K562 (cell line): ENCODE data around the gene KAT14. TPM values are rescaled to one million over a fixed set of nuclear protein-coding genes. Genes with fewer than 3 reads are reported as not detected.

Experiments
- ATAC-seq: fragments of 200-7000 bp; cut with Tn5 transposase; 3 replicates; pipeline ENCODE4 v1.9.1; 2020; ENCODE audit warnings: moderate library complexity
- BruUV-seq: library from RNA; stranded (reverse); fragments of 400-500 nt; replicated peaks from 2 replicates; lab custom pipeline; 2021; lab: Mats Ljungman, UMichigan
- CTCF ChIA-PET: fragments of 300-600 bp; formaldehyde crosslinking; extraction: SDS; loops from one replicate; lab custom pipeline; 2021; ENCODE audit warnings: low intra/inter-chr PET ratio; lab: Yijun Ruan, JAX
- POLR2A ChIA-PET: fragments of 300-600, 350-650 bp; sonication (Branson Sonifier 250); formaldehyde crosslinking; extraction: SDS; loops from one replicate; lab custom pipeline; 2021; ENCODE audit warnings: antibody characterized with exemption, inconsistent platforms; lab: Yijun Ruan, JAX
- DNase-seq, 4 experiments: peaks; one replicate each; pipeline versions ENCODE4 v3.0.0 to v3.0.0-alpha.2; 2011 to 2018; ENCODE audit warnings: low spot score in 3 of 4, mixed read lengths in 3 of 4; ENCODE audit errors: extremely low read depth in 1 of 4
- FAIRE-seq: peaks from 2 replicates; lab custom pipeline; 2011; peaks lifted over from hg19 to GRCh38; lab: Jason Lieb, UNC
- H2AFZ ChIP-seq: 2 replicates; pipeline ENCODE4 v1.6.0; 2011; ENCODE audit warnings: low read depth, low read length, control low read depth, inconsistent platforms
- H3K27ac ChIP-seq: fragments of 200-600 bp; 3 replicates; pipeline ENCODE4 v1.8.0; 2011; ENCODE audit warnings: low read depth, mild to moderate bottlenecking, control low read depth, inconsistent platforms, low read length, moderate library complexity, mixed read lengths; ENCODE audit errors: extremely low read depth
- H3K27me3 ChIP-seq, 2 experiments: fragments of 300-600 bp in 1 of 2; 2 replicates in 1 of 2; 3 replicates in 1 of 2; pipeline versions ENCODE4 v1.6.0 to v1.8.0; 2011; ENCODE audit warnings: inconsistent platforms in 2 of 2, low read length in 2 of 2, mild to moderate bottlenecking in 1 of 2, mixed read lengths in 1 of 2, moderate library complexity in 1 of 2; ENCODE audit not compliant: control insufficient read depth in 2 of 2, insufficient read depth in 2 of 2
- H3K36me3 ChIP-seq: fragments of 300-600 bp; 3 replicates; pipeline ENCODE4 v1.8.0; 2011; ENCODE audit warnings: mild to moderate bottlenecking, low read length, inconsistent platforms; ENCODE audit not compliant: control insufficient read depth, insufficient read depth
- H3K4me1 ChIP-seq, 2 experiments: fragments of 200-600 bp in 1 of 2; replicated peaks in 1 of 2; 2 replicates in 1 of 2; 3 replicates in 1 of 2; pipeline versions ENCODE4 v1.5.1 to v1.8.0; 2011; ENCODE audit warnings: inconsistent platforms in 2 of 2, low read length in 2 of 2, mild to moderate bottlenecking in 1 of 2, mixed read lengths in 1 of 2, moderate library complexity in 1 of 2; ENCODE audit not compliant: control insufficient read depth in 2 of 2, insufficient read depth in 2 of 2
- H3K4me2 ChIP-seq: 2 replicates; pipeline ENCODE4 v1.6.1; 2011; ENCODE audit warnings: low read length, control low read depth, inconsistent platforms, mixed read lengths; ENCODE audit not compliant: insufficient read depth
- H3K4me3 ChIP-seq: fragments of 200-600 bp; sonication (generic), shearing (Covaris generic); 2 replicates; pipeline ENCODE4 v1.5.1; 2016; ENCODE audit warnings: control low read depth, inconsistent platforms
- H3K79me2 ChIP-seq: fragments of 200-600 bp; 3 replicates; pipeline ENCODE4 v1.8.0; 2011; ENCODE audit warnings: low read length, inconsistent platforms; ENCODE audit not compliant: control insufficient read depth, insufficient read depth
- H3K9ac ChIP-seq, 2 experiments: 2 replicates each; pipeline versions ENCODE4 v1.6.0 to v1.6.1; 2011; ENCODE audit warnings: low read depth in 2 of 2, low read length in 2 of 2, control low read depth in 1 of 2, inconsistent platforms in 1 of 2, mild to moderate bottlenecking in 1 of 2, mixed read lengths in 1 of 2; ENCODE audit not compliant: insufficient read depth in 1 of 2
- H3K9me1 ChIP-seq: one replicate; pipeline ENCODE4 v1.6.0; 2011; ENCODE audit warnings: inconsistent platforms, mild to moderate bottlenecking, low read length, moderate library complexity; ENCODE audit not compliant: control insufficient read depth, insufficient read depth
- H3K9me3 ChIP-seq: replicated peaks from 2 replicates; pipeline ENCODE4 v1.5.1; 2011; ENCODE audit warnings: low read depth, low read length, inconsistent platforms; ENCODE audit not compliant: control insufficient read depth, insufficient read depth
- H4K20me1 ChIP-seq: replicated peaks from 2 replicates; pipeline ENCODE4 v1.6.1; 2011; ENCODE audit warnings: low read length, inconsistent platforms, mixed read lengths; ENCODE audit not compliant: control insufficient read depth, insufficient read depth
- CREB3L1 ChIP-seq: fragments of 450-650 bp; IDR thresholded peaks from 2 replicates; pipeline ENCODE4 v1.6.1; 2014; ENCODE audit warnings: low read depth, mild to moderate bottlenecking, moderate library complexity, borderline replicate concordance
- CTCFL ChIP-seq: IDR thresholded peaks from 2 replicates; pipeline ENCODE4 v1.6.1; 2011; ENCODE audit warnings: borderline replicate concordance, low read depth, mild to moderate bottlenecking, moderate library complexity, low read length; ENCODE audit not compliant: insufficient read depth, poor library complexity, severe bottlenecking
- FOXM1 ChIP-seq, 2 experiments: fragments of 450-650 bp in 1 of 2; sonication (generic) in 1 of 2; formaldehyde crosslinking in 1 of 2; IDR thresholded peaks; 2 replicates each; pipeline versions ENCODE4 v1.6.1 to v1.9.0; 2017 to 2022; ENCODE audit warnings: low read depth in 2 of 2, mild to moderate bottlenecking in 2 of 2, missing genetic modification reagents in 1 of 2, moderate library complexity in 1 of 2
- IRF2 ChIP-seq: sonication (generic); formaldehyde crosslinking; IDR thresholded peaks from 2 replicates; pipeline ENCODE4 v1.8.1; 2022; ENCODE audit warnings: mild to moderate bottlenecking, missing genetic modification reagents
- MEF2D ChIP-seq: conservative IDR thresholded peaks from 2 replicates; pipeline ENCODE4 v1.6.1; 2016; ENCODE audit warnings: low read depth, missing genetic modification characterization, missing compliant biosample characterization
- POLR2AphosphoS2 ChIP-seq: IDR thresholded peaks from 2 replicates; pipeline ENCODE4 v1.6.1; 2012; ENCODE audit warnings: low read length, improper control_type of control experiment
- RREB1 ChIP-seq: fragments of 250-450 bp; sonication (Bioruptor Pico); IDR thresholded peaks from 2 replicates; pipeline ENCODE4 v1.4.0; 2020
- SAFB ChIP-seq: fragments of 200-400 bp; formaldehyde crosslinking; IDR thresholded peaks from 2 replicates; pipeline ENCODE4 v1.6.1; 2017; ENCODE audit warnings: low read depth, low read length, borderline replicate concordance
- SREBF1 ChIP-seq: fragments of 150-350 bp; IDR thresholded peaks from 2 replicates; pipeline ENCODE4 v1.6.1; 2014; ENCODE audit warnings: antibody characterized with exemption, low read depth, low read length, borderline replicate concordance
- ZBTB8A ChIP-seq: fragments of 450-650 bp; IDR thresholded peaks from 2 replicates; pipeline ENCODE4 v1.6.1; 2018; ENCODE audit warnings: mild to moderate bottlenecking, moderate library complexity; ENCODE audit not compliant: partially characterized antibody
- ZNF143 ChIP-seq: sonication (generic); formaldehyde crosslinking; IDR thresholded peaks from 2 replicates; pipeline ENCODE4 v1.9.0; 2022; ENCODE audit warnings: mild to moderate bottlenecking, missing genetic modification reagents
- ZNF445 ChIP-seq: fragments of 250-450 bp; sonication (Bioruptor Pico); IDR thresholded peaks from 2 replicates; pipeline ENCODE4 v1.4.0; 2020; ENCODE audit warnings: low read depth, mild to moderate bottlenecking, moderate library complexity
- WGBS: fragments of 100-300 bp; shearing (Covaris generic); methylation state at CpG from one replicate; pipeline ENCODE4 v1.1.6; 2016; ENCODE audit warnings: low coverage, mixed read lengths; ENCODE audit not compliant: insufficient coverage; ENCODE audit errors: missing lambda C conversion rate; 5-methylcytosine and 5-hydroxymethylcytosine counted together
- in situ Hi-C: fragments of 300-500 bp; cut with MboI; formaldehyde crosslinking; loops from 4 replicates; pipeline ENCODE4 v1.15.0; 2018; ENCODE audit warnings: inconsistent platforms, mixed read lengths
- intact Hi-C: fragments of 100-400 bp; cut with micrococcal nuclease; formaldehyde crosslinking; loops from 2 replicates; pipeline ENCODE4 v1.14.2; 2022
- polyA plus RNA-seq, 8 experiments: library from polyadenylated mRNA; depleted of rRNA in 4 of 8; stranded (reverse) in 5 of 8; unstranded in 3 of 8; fragments of >200 nt; fragmentation: Nextera tagmentation in 2 of 8; fragmentation: Illumina TruSeq in 1 of 8; extraction: Ambion mirVana in 2 of 8; extraction: Trizol in 1 of 8; gene quantifications; 2 replicates each; pipeline versions ENCODE4 v1.2.1 to v1.2.3, GENCODE V29; 2011 to 2014; ENCODE audit warnings: inconsistent platforms in 1 of 8, missing spikeins in 1 of 8
- total RNA-seq, 7 experiments: library from RNA; depleted of rRNA in 6 of 7; stranded (reverse); fragments of >200 nt in 6 of 7; fragmentation: Illumina TruSeq in 2 of 7; extraction: Trizol in 2 of 7; gene quantifications; 2 replicates each; pipeline versions ENCODE4 v1.2.1 to v1.2.3, GENCODE V29; 2011 to 2021; ENCODE audit warnings: low replicate concordance in 1 of 7

KAT14 gene
- total and polyA plus RNA-seq, 9 of the 15 experiments (the other 6 are each of a cell fraction or from before 2014, with no cell fraction given) = 1.7 to 7.2 (median 5.6) TPM

GRCh38 chr20:18093388-18093787 is 44.3 kb upstream of the KAT14 start:
- Histone ChIP-seq H3K4me1 (no peaks in the 10 kb centered on the region; a peak in 2 of 5 replicates), H3K9me3 (no peaks in the 10 kb centered on the region), H3K9me1 (no peaks in the 10 kb centered on the region), H3K27me3 (peaks cover 7 to 38% of the 10 kb centered on the region in 2 experiments; a peak in 4 of 5 replicates), H3K4me3 (no peak overlapping the region), H2AFZ (no peak overlapping the region), H3K36me3 (no peaks in the 10 kb centered on the region), H3K4me2 (no peak overlapping the region), H3K79me2 (no peaks in the 10 kb centered on the region), H3K9ac (no peak overlapping the region), H4K20me1 (no peaks in the 10 kb centered on the region), H3K27ac (no peak overlapping the region)
- BruUV-seq = no TSS peak
- FAIRE-seq (no peak), ATAC-seq (no peak), DNase-seq (no peak)
- POLR2A ChIA-PET = no interaction called here
- CTCF ChIA-PET = no interaction called here
- in situ Hi-C loops (no loop called here), intact Hi-C loops (no loop called here)
- WGBS = 0% methylated on average over 10 of the region's 10 CpGs
- TF ChIP-seq ZNF143 (CRISPR knock-in tag) (no peak), SAFB (no peak), RREB1 (CRISPR knock-in tag) (no peak), CREB3L1 (no peak), ZNF445 (CRISPR knock-in tag) (no peak), FOXM1 (IDR thresholded peaks at IDR 0.05; ENCODE audit: low read depth) (no peak), FOXM1 (CRISPR knock-in tag; IDR thresholded peaks at IDR 0.05; ENCODE audit: low read depth) (no peak), CTCFL (no peak), SREBF1 (no peak), MEF2D (tag) (no peak), POLR2AphosphoS2 (no peak), IRF2 (no peak), ZBTB8A (no peak)
